Adrenal gland (tissue), 5 donors: Measurements from ENCODE around the gene PARD3B.

Experiments used
- CTCF ChIP-seq, 6 experiments: fragments of 450-650 bp in 4 of 6; fragments of 200-600 bp in 2 of 6; sonication (generic) in 1 of 6; IDR thresholded peaks; 1 replicate in 5 of 6; 2 replicates in 1 of 6; pipeline versions ENCODE4 v1.5.1 to v1.8.0; 2016 to 2021; ENCODE audit warnings: antibody characterized with exemption in 6 of 6, mild to moderate bottlenecking in 2 of 6, moderate library complexity in 1 of 6
- POLR2A ChIP-seq, 2 donors: fragments of 450-650 bp; IDR thresholded peaks; one replicate each; pipeline ENCODE4 v1.6.1; 2017; ENCODE audit warnings: antibody characterized with exemption in 2 of 2, mild to moderate bottlenecking in 2 of 2, moderate library complexity in 1 of 2
- donor health status: DM: no; HTN: no; CAD: no.

DNA sequence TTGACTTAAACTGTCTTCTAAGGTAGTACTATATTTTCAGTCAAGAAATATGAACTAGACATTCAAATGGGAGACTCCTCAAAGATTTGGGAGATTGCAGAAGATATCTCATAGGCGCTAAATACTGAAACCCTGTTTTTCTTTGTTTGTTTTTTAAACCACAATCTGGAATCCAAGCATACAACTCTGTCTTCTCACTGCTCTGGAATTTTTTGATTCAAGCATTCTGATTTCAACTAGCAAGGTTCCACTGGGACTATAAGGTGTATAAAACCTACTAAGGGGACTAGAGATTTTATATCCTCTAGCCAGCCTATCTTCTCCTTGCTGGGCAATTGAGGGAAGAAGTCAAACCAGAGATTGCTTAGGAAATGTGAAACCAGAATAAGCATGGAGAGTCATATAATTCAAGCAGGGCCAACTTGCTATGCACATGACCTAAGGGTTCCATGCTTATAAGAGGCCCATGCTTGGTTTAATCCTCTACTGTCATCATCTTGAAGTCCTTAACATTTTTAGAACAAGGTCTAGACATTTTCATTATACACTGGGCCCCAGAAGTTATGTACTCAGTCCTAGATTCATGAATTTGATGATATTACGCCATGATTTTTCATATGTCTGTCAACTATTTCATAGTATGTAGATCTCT is 405.5 kb downstream of the PARD3B start:
- TF ChIP-seq CTCF (IDR thresholded peaks at IDR 0.05): no peak
- no peak for TF ChIP-seq POLR2A (IDR thresholded peaks at IDR 0.05)
